Measurements from ENCODE around the gene MBNL2. TPM values are rescaled to one million over a fixed set of nuclear protein-coding genes. Genes with fewer than 3 reads are reported as not detected.

Gene MBNL2
- total RNA-seq, 1 donor from 2014 or later = 43.7 TPM

GRCh38 chr13:97380696-97381095 lies 158.6 kb downstream of the MBNL2 start:
- Mint-ChIP-seq H3K27me3 (no peaks in the 10 kb centered on the region), H3K4me1 (ENCODE audit: unreplicated experiment) (no peaks in the 10 kb centered on the region), H3K9me3 (no peaks in the 10 kb centered on the region), H3K27ac (peak overlapping the region; percentile 5), H3K36me3 (peaks cover 41% of the 10 kb centered on the region), H3K4me3 (no peak overlapping the region)
- no peak for DNase-seq (ENCODE audit: extremely low spot score, unreplicated experiment)
- no peak for TF ChIP-seq CTCF (conservative IDR thresholded peaks at IDR 0.05)

GRCh38 chr13:97381189-97381588 lies 159.1 kb downstream of the MBNL2 start:
- H3K36me3 Mint-ChIP-seq = peaks cover 44% of the 10 kb centered on the region
- no peak for TF ChIP-seq CTCF (conservative IDR thresholded peaks at IDR 0.05)
- H3K4me3 Mint-ChIP-seq = no peak overlapping the region
- H3K27ac Mint-ChIP-seq = no peak overlapping the region
- DNase-seq (ENCODE audit: extremely low spot score, unreplicated experiment) = no peak
- H3K9me3 Mint-ChIP-seq = no peaks in the 10 kb centered on the region
- H3K27me3 Mint-ChIP-seq = no peaks in the 10 kb centered on the region
- H3K4me1 Mint-ChIP-seq (ENCODE audit: unreplicated experiment) = no peaks in the 10 kb centered on the region

- Mint-ChIP-seq H3K27ac (no peak overlapping the region), H3K9me3 (no peaks in the 10 kb centered on the region), H3K36me3 (peaks cover 45% of the 10 kb centered on the region), H3K4me1 (ENCODE audit: unreplicated experiment) (no peaks in the 10 kb centered on the region), H3K4me3 (no peak overlapping the region), H3K27me3 (no peaks in the 10 kb centered on the region)
- no peak for TF ChIP-seq CTCF (conservative IDR thresholded peaks at IDR 0.05)
- DNase-seq (ENCODE audit: extremely low spot score, unreplicated experiment) = no peak
These were observed 160.1 kb downstream of the MBNL2 start for GRCh38 chr13:97382276-97382675.

- Mint-ChIP-seq H3K27me3 (no peaks in the 10 kb centered on the region), H3K36me3 (peaks cover 45% of the 10 kb centered on the region), H3K27ac (no peak overlapping the region), H3K4me1 (ENCODE audit: unreplicated experiment) (peaks cover 3% of the 10 kb centered on the region), H3K9me3 (no peaks in the 10 kb centered on the region), H3K4me3 (no peak overlapping the region)
- DNase-seq (ENCODE audit: extremely low spot score, unreplicated experiment) = no peak
- TF ChIP-seq CTCF (conservative IDR thresholded peaks at IDR 0.05) = no peak
These were observed 162.2 kb downstream of the MBNL2 start for GRCh38 chr13:97384371-97384770.

GRCh38 chr13:97385146-97385545 lies 163.0 kb downstream of the MBNL2 start:
- Mint-ChIP-seq H3K9me3 (no peaks in the 10 kb centered on the region), H3K36me3 (peaks cover 43% of the 10 kb centered on the region), H3K4me1 (ENCODE audit: unreplicated experiment) (peaks cover 3% of the 10 kb centered on the region), H3K27me3 (no peaks in the 10 kb centered on the region), H3K27ac (no peak overlapping the region), H3K4me3 (no peak overlapping the region)
- DNase-seq (ENCODE audit: extremely low spot score, unreplicated experiment) = no peak
- TF ChIP-seq CTCF (conservative IDR thresholded peaks at IDR 0.05) = no peak

GRCh38 chr13:97385854-97386253 lies 163.7 kb downstream of the MBNL2 start:
- no peaks in the 10 kb centered on the region for H3K9me3 Mint-ChIP-seq
- no peak overlapping the region for H3K4me3 Mint-ChIP-seq
- H3K27ac Mint-ChIP-seq = peak overlapping the region; percentile 80
- no peak for TF ChIP-seq CTCF (conservative IDR thresholded peaks at IDR 0.05)
- H3K36me3 Mint-ChIP-seq = peaks cover 40% of the 10 kb centered on the region
- peaks cover 3% of the 10 kb centered on the region for H3K4me1 Mint-ChIP-seq (ENCODE audit: unreplicated experiment)
- DNase-seq (ENCODE audit: extremely low spot score, unreplicated experiment) = no peak
- no peaks in the 10 kb centered on the region for H3K27me3 Mint-ChIP-seq
